NCI-H446 treated with DMSO at 0.1 percent for 48 hours (cell line): ENCODE results near the gene TPRG1.
"Not testable (repeated sequence)": the region's sequence is repeated elsewhere in the genome, so short reads cannot be mapped to it uniquely, and the experiment has no call there.

Experiments
- DNase-seq: peaks from one replicate; lab custom pipeline; 2025; lab: John Stamatoyannopoulos, UW

Gene TPRG1

DNA sequence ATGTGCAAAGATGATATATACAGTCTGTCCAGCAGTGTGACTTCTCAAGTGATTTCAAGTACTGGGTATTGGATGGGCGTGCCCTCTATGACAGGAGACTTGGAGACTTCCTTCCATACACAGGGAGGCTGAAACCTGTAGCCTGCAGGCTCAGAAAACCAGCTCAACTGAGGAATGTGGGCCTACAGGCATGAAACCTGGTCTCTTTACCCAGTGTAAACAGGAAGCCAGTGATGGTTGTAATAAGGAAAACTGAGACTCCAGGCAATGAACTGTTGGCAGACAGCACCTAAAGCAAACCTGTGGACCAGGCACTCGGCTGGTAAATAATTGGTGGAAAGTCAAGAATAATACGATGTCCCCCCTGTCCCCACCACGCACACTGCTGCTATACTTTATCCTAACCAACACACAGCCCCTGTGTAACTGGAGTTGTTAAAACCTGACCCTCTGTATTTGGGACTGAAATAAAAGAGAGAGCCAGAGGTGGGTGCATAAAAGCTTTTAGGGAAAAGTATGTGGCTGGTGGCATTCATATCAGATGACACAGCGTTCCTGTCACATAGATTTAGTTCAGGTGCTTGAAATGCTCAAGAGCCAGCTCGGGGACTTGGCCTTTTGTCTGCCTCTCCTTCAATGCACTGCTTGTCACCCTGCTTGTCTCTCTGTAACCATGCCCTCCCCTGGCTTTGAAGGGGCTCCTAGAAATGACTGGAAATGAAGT, 144.7 kb downstream of the TPRG1 start:
- no peak for DNase-seq

DNA sequence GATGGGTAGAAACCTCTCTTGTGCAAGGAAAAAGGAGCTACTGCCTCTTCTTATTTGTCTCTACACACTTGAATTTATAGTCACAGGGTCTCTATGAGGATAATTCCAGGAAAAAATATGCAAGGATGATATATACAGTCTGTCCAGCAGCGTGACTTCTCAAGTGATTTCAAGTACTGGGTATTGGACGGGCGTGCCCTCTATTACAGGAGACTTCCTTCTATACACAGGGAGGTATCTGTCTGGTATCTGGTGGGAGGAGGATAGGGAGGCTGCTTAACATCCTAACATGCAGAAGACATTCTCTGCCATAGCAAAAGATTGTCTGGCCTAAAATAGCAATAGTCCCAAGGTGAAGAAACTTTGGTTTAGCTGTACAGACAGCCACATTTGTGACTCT, 146.1 kb downstream of the TPRG1 start:
- no peak for DNase-seq

DNA sequence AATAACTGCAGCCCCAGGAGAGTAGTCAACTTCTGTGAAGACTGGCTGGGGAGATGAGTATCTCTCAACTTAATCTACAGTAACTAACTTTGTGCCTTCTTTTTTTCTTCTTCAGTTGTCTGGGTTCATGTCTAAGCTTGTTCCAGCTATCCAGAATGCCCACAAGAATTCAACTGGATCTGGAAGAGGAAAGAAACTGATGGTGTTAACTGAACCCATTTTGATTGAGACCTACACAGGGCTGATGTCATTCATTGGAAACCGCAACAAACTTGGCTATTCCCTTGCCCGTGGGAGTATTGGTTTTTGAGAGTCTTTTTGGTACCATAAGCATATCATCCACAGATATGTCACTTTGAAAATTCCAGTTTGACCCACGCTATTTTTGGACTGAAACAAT, 148.7 kb downstream of the TPRG1 start:
- DNase-seq: no peak

DNA sequence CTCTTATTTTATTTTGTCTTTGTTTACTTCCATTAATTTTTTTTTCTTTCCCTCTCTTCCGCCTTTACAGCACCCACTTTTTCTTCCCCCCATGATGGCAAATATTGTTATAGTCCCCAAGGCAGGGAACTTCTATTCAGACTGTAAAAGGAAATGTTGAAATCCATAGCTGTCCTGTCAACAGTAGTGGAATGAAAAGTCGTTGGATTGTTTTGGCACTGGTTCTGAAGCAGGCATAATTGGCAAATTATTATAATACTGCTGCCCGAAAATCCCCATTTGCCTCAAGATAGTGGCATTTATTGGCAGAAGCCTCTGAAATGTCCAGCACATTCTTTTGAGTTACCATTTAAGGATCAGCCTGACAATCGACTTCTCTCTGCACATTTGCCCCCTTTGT, 150.6 kb downstream of the TPRG1 start:
- DNase-seq: no peak

DNA sequence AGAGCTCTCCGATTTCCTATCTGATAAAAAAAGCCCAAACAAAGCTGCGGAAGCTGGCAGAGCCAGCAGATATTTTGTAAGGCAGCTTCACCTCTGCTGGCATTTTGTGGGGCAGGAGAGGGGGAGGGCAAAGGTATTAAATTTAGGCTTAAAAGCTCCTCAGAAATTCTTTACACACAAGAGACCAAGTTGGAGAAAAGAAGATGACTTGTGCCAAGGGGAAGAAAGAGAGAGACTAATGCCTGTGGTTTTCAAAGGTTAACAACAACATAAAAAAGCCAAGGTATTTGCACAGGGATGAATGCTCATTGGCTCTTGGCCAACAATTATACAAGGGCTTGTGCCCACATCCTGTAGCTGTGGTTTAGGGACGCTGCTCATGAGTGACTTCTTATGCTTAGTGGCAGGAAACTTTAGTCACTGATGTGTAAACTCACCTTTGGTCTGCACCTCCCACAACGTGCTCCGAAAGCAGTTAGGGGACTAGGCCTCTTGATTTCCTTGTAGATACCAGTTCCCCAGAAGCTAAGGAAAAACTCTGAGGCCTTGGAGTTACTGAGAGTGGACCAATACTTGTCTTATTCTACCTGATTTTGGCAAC, 152.9 kb downstream of the TPRG1 start:
- DNase-seq: peak; percentile 31

DNA sequence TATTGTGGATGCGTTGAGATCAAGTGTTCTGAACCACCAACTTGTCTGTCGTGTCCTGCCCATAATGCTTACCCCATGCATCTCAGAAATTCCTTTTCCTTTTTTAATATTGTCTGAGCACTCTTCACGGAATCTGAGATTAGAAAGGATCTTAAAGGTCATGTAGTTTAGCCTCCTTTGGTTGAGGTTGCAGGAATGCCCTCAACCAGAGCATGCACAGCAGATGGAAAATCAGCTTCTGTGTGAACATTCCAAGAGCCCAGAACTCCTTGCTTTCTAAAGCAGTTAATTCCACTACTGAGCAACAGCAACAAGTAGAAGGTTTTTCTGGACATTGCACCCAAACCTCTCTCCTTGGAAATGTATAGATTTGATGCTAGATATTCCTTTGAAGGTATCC, 153.7 kb downstream of the TPRG1 start:
- DNase-seq: no peak

DNA sequence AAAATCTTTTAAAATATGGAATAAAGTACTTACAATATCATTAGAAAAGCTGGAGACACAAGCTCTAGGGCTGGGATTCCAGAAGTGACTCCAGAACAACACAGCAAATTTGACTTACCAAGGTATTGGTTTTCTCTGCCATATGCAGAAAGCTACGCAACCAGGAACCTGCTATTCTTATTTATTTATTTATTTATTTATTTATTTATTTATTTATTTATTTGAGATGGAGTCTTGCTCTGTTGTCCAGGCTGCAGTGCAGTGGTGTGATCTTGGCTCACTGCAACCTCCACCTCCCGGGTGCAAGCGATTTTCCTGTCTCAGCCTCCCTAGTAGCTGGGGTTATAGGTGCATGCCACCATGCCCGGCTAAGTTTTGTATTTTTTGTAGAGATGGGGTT, 157.9 kb downstream of the TPRG1 start:
- DNase-seq: not testable (repeated sequence)

DNA sequence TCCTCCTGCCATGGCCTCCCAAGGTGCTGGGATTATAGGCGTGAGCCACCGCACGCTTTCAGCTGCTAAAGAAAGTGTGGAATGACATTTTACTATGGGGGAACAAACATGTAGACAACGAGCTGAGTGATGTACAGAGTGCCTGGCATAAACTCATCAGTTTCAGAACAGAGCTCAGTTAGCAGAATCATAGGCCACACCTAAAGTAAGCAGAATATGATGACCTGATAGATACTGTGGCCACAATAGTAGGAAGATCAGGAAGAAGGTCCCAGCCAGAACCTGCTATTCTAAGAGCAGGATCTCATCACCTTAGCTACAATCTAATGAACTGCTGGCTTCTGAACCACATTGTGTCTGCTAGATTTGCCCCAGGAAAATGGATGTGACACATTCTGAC, 158.3 kb downstream of the TPRG1 start:
- DNase-seq: no peak

DNA sequence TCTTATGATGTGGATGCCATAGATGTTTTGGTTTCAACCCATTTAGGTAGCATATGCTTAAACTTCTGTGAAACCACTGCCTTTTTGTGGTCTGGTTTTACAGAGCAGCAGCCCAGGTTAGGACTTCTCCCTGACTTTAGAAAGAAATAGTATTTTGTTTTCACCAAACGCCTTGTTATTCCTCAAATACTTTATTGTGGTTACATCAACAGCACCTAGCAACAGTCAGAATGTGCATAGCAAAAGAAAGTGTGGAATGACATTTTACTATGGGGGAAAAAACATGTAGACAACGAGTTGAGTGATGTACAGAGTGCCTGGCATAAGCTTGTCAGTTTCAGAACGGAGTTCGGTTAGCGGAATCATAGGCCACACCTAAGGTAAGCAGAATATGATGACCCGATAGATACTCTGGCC, 159.2 kb downstream of the TPRG1 start:
- no peak for DNase-seq

DNA sequence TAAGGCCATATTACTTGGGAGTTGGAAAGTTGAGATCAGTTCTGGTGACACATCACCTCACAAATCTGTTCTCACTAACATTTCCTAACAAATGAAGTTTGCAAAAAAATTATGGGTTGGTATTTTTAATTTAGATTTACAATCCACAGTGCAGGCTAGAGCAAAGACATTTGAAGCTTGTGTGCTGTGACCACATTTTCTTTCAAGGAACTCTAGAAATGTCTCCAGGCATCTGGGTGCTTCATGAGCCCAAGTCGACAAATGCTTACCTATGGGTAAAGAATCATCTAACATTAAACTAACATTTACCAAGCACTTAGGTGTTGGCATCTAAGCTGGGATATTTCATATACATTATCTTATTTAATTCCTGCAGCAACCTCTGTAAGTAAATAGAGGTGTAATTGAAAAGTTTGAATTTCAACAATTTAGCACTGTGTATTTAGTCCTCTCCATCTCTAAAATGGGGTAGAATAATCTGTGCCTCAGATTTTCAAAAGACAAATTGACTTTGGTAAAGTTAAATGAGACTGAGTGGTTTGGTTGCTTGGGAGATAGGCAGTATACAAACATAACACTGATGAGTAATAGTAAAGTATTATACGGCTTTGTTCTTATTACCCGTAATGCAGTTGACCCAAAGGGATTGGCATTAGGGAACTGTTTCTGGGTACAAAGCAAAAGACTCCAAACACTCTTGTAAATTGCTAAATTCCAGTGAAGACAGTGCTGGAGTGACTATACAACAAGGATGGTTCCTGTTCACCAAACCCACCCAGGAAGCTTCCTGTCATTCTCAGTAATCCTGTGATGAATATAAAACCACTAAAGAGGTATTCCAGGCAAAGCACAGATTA, 162.5 kb downstream of the TPRG1 start:
- DNase-seq: no peak

DNA sequence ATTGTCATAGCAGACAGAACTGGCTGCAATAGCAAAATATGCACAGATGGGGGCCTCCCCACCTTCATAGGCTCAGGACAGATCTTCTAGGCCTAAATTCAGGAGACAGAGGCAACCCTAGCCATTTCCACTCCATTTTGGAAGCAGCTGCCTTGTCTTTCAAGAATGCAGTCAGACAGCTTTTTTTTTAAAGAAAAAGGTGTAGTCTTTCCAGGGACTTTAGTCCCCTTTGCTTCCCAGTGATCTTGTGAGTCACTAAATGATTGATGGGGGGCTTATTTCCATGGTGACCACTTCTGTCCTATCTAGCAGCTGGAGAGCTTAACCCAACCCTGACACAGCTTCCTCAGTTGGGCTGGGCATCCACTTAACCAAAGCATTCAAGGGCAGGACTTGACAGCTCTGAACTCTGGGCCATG, 165.9 kb downstream of the TPRG1 start:
- DNase-seq: no peak

DNA sequence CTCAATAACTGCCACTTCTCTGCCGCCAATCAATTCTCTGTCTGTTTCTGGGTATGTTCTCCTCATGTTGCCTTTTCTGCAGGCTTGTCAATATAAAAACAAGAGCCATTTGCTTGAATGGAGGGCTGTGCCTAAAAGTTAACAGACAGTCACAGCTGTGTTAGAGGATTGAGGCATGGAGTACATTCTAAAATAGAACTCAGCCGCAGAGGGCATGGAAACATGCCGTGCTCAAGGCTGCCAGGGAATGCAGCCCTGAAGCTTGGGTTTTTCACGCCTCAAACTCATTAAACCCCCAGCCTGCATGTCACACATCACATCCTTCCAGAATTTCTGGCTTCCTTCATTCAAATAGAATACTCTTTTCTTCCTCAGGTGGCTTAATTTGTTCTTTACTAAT, 166.6 kb downstream of the TPRG1 start:
- DNase-seq: no peak

DNA sequence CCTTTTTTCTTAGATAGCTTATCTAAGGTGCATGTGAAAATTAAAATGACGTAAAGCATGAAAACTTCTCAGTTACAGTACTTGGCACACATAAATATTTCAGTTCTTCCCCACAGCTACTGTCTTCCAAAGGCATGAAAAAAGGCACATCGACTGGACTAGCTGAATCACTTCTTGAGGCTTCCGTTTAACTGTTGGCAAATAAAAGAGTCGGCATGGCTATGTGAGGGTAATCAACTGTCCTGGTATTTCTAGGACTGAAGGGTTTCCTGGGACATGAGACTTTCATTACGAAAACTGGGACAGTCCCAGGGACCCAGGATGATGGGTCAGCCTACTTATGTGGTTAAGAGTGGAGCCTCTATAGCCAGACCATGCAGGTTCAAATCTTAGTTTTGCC, 168.2 kb downstream of the TPRG1 start:
- DNase-seq: no peak

DNA sequence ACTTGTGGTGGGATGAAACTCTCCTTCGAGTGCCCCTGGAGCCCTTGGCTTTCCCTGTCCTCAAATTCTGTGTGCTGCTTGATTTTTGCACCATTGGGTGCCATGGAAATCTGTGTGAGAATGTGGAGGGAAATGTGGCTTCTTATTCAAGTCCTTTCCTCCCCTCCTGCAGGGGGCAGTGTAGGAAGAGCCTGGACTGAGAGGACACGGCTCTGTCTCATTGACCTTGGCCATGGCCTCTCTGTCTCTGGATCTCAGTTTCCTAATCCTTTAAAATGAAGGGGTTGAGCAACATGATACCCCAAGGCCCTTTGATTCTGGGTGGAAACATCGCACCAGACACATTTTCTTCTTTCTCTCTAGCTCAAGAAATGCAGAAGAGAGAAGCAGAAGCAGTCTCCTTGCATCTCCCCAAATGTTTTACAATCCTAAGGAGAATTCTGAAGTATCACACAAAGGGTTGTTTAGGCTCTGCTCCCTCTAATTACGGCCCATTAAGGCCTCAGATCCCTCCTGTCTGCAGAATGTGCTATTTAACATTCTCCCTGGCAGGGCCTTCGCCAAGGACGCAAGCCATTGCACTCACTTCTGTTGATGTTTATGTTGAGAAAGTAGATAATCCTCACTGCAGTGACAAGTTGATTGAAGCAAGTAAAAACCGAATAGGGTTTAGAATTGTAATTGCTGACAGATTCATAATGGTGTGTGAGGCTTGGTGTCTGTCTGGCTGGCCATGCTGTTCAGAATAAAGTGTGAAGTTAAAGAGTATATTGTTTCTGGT, 169.1 kb downstream of the TPRG1 start:
- DNase-seq: no peak

DNA sequence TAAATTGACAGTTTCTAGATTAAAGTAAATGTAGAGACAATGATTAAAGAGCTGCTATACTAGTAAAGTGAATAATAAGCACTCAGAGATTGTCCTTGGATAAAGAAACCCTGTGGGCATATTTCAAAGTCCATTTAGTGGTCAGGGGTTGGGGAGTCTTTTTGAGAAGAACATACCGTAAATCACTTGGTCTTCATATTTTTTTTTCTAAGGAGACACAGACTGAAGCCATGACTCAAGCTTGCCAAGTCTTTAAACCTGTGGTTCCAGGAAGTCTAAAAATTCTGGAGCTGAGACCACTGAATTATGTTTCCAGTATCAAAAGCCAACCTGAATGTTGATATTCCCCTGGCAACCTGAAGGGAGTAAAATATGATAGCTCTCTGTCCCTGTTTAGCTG, 171.0 kb downstream of the TPRG1 start:
- DNase-seq: no peak

DNA sequence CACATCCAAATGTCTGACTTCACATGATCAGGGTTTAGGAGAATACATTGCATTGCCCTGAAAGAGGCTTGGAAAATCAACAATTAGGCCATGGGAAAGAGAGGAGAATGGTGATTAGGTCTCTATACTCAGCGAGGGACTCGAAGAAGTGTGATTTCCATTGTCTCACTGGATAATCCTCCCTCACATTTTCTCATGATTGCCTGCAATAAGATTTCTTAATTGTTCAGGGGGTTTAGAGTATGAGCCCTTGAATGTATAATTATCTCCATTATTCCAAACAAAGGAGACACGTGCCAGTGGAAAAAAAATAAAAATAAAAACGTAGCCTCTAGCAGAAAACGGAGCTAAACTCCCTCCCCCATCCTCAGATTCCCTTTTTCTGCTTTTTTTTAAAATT, 173.2 kb downstream of the TPRG1 start:
- DNase-seq: no peak

DNA sequence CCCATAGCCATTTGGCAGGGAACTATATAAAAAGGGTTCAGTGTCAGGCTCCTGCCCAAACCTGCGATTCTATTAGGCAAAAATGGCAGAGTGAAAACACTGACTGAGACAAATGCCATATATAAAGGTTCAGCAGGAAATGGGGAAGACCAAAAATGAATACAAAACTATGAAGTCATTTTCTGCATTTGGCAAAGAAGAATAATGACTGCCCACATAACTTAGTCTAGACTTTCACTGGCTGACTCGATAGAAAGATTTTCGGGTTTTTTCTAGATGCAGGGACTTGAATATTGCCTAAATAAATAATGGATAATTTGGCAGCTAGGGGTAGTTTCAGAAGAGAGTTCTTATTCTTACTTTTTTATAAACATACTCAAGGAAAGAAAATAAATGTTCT, 178.0 kb downstream of the TPRG1 start:
- DNase-seq: no peak

DNA sequence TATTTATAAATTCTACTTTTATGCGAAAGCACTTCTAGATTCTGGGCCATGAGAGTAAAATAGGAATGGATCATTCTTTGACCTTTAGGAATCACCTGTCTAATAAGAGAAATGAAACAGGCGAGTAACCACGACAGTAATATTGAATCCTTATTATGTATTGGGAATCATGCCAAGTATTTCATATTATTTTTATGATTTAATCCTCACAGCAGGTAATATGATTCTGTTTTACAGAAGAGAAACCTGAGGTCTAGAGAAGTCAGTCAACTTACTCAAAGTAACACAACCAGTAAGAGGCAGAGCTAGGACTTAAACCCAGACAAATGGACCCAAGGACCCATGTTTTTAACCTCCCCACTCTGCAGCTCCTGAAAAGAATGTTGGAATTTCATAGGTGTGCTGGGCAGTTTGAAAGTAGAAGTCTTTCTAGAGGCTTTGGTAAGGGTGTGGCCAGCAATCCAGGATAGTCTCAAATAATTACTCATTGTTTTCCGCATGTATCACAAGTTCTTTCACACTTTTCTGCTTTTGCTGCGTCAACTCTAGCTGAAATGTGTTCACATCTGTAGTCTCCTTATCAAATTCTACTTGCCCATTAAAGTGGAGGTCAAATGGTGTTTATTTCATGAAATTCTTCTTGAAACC, 181.7 kb downstream of the TPRG1 start:
- no peak for DNase-seq

DNA sequence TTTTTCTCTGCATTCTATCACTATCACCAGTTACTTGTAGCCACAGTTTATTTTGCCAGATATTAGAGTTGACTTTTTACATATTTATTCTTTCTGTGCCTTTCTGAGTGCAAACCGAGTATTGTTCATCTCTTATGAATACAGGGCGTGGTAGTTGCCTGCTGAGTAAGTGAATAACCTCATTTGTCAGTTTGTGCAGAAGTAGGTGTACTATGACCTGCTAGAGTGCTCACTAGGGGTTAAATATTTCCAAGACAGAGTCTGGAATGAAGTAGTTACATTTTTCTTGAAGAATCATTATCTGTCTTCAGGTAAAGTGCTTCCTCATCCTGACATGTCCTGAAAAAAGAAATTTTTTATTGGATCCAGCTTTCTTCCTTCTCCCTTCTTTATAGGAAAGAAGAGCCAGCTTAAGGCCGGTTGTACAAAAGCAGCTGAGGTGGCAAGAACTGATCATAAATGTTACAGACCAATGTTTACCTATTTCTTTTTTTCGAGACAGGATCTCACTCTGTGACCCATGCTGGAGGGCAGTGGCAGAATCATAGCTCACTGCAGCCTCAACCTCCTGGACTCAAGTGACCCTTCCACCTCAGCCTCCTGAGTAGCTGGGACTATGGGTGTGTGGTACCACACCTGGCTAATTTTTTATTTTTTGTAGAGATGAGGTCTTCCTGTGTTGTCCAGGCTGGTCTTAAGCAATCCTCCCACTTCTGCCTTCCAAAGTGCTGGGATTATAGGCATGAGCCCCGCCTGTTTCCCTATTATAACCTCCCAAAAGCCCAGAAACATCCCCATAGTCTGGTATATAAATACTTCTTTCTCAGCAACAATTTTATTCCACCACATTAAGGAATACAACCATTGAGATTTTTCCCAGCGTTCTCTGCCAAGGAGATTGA, 182.5 kb downstream of the TPRG1 start:
- no peak for DNase-seq

DNA sequence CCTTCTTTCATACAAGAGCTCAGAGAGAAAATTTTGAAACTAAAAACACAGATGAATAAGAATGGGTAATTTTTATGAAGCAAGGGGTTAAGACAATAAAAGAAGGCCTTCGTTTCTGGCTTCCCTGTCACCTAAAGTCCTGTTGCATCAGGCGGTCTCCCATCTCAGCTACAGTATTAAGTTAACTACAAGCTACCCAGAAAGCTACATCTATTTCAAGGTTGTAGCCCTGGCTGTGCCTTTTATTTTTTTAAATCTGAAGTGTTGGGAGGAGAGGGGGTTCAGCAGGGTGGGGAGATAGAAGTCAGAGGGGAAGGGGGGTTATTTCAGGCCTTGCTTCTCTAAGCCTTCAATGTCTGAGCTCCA, 183.3 kb downstream of the TPRG1 start:
- no peak for DNase-seq
